ENCODE measurements around the gene ADPGK. TPM values are rescaled to one million over a fixed set of nuclear protein-coding genes. Genes with fewer than 3 reads are reported as not detected.

Gene ADPGK
- total RNA-seq, 1 experiment from 2014 or later, result 52.9 TPM

DNA sequence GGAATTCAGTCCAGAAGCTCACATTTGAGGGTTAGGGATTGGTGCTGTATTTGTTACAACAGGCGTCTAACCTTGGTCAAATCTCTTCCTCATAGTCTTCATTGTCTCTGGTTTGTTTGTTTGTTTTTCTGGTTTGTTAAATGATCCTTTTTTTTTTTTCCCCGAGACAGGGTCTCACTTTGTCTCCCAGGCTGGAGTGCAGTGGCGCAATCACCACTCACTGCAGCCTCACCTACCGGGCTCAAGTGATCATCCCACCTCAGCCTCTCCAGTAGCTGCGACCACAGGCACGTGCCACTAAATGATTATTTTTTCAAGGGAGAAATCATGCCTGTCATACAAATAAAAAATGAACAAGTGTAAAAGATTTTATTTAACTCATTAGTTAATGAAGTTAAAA, 14.3 kb upstream of the ADPGK start:
- H3K36me3 ChIP-seq (ENCODE audit: low read depth, low read length), result no peaks in the 10 kb centered on the region
- no peak overlapping the region for H2AFZ ChIP-seq (ENCODE audit: low read length)
- peaks cover 18% of the 10 kb centered on the region; the same call in 1 of the 2 replicates for H3K27me3 ChIP-seq (ENCODE audit: low read length)
- no peak overlapping the region for H3K4me2 ChIP-seq (ENCODE audit: low read length)
- H3K27ac ChIP-seq (ENCODE audit: low read length), result no peak overlapping the region
- BruUV-seq (replicated peaks), result no TSS peak
- CTCF ChIA-PET, result no interaction called here
- H3K4me3 ChIP-seq (ENCODE audit: low read length), result no peak overlapping the region
- H3K4me1 ChIP-seq (ENCODE audit: insufficient read depth, low read length), result 0 out of 2 replicates have a peak, but pooled peaks cover 3% of the 10 kb centered on the region
- H3K9me2 ChIP-seq (replicated peaks; ENCODE audit: low read length), result no peaks in the 10 kb centered on the region
- no peaks in the 10 kb centered on the region for H3K79me2 ChIP-seq (ENCODE audit: low read length)
- no peaks in the 10 kb centered on the region for H3F3A ChIP-seq (ENCODE audit: low read length, unreplicated experiment)
- H3K9ac ChIP-seq (ENCODE audit: low read length), result no peak overlapping the region
- H4K20me1 ChIP-seq (ENCODE audit: low read length), result no peaks in the 10 kb centered on the region
- ATAC-seq, result no peak
- no peaks in the 10 kb centered on the region for H3K9me3 ChIP-seq (ENCODE audit: low read length)
- POLR2A ChIA-PET (ENCODE audit: unreplicated experiment), result no interaction called here
- TF ChIP-seq EZH2 (IDR thresholded peaks at IDR 0.05; ENCODE audit: low read length, unreplicated experiment), result no peak
- TF ChIP-seq, protein P1, sequence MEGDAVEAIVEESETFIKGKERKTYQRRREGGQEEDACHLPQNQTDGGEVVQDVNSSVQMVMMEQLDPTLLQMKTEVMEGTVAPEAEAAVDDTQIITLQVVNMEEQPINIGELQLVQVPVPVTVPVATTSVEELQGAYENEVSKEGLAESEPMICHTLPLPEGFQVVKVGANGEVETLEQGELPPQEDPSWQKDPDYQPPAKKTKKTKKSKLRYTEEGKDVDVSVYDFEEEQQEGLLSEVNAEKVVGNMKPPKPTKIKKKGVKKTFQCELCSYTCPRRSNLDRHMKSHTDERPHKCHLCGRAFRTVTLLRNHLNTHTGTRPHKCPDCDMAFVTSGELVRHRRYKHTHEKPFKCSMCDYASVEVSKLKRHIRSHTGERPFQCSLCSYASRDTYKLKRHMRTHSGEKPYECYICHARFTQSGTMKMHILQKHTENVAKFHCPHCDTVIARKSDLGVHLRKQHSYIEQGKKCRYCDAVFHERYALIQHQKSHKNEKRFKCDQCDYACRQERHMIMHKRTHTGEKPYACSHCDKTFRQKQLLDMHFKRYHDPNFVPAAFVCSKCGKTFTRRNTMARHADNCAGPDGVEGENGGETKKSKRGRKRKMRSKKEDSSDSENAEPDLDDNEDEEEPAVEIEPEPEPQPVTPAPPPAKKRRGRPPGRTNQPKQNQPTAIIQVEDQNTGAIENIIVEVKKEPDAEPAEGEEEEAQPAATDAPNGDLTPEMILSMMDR (conservative IDR thresholded peaks at IDR 0.05; ENCODE audit: low read depth, low read length), result no peak
- no peak for TF ChIP-seq EZH2phosphoT487 (IDR thresholded peaks at IDR 0.05; ENCODE audit: borderline replicate concordance, low read length)
- intact Hi-C loops (cut with micrococcal nuclease), result loop anchor here (1.0 kb wide), 1 partner anchor 283 kb away; no protein-coding TSS in a partner anchor
- DNase-seq, result no peak

DNA sequence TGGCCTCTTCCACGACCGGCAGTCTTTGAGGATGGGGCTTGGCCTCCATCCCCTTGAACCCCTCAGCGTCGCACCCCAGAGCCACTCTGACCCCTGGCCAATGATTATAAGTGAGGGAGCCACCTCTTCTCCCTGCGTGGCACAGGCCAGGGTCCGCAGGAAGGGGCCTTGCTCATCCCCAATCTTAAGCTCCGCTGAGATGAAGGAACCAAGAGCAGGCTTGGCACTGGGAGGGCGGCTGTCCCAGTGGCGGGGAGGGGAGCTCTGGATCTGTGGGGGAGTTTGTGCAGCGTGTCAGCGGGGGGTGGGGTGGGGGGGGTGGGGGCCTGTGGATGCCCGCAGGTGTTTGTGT, 13.8 kb upstream of the ADPGK start:
- H3K36me3 ChIP-seq (ENCODE audit: low read depth, low read length), result no peaks in the 10 kb centered on the region
- no peaks in the 10 kb centered on the region for H3K9me3 ChIP-seq (ENCODE audit: low read length)
- ChIA-PET CTCF (no interaction called here), POLR2A (ENCODE audit: unreplicated experiment) (no interaction called here)
- no peak for TF ChIP-seq EZH2phosphoT487 (IDR thresholded peaks at IDR 0.05; ENCODE audit: borderline replicate concordance, low read length)
- TF ChIP-seq EZH2 (IDR thresholded peaks at IDR 0.05; ENCODE audit: low read length, unreplicated experiment), result no peak
- peak overlapping the region; percentile 83 for H3K4me2 ChIP-seq (ENCODE audit: low read length)
- no peak for DNase-seq
- no TSS peak for BruUV-seq (replicated peaks)
- H2AFZ ChIP-seq (ENCODE audit: low read length), result peak overlapping the region; percentile 86
- no peaks in the 10 kb centered on the region for H4K20me1 ChIP-seq (ENCODE audit: low read length)
- H3K27ac ChIP-seq (ENCODE audit: low read length), result no peak overlapping the region
- peak overlapping the region; percentile 67 for H3K4me3 ChIP-seq (ENCODE audit: low read length)
- no peaks in the 10 kb centered on the region for H3K79me2 ChIP-seq (ENCODE audit: low read length)
- intact Hi-C loops (cut with micrococcal nuclease), result loop anchor here (1.0 kb wide), 1 partner anchor 284 kb away; no protein-coding TSS in a partner anchor
- no peak for ATAC-seq
- peak overlapping the region; percentile 15; the same call in 1 of the 2 replicates for H3K9ac ChIP-seq (ENCODE audit: low read length)
- peaks cover 18% of the 10 kb centered on the region; the same call in 1 of the 2 replicates for H3K27me3 ChIP-seq (ENCODE audit: low read length)
- H3K4me1 ChIP-seq (ENCODE audit: insufficient read depth, low read length), result 0 out of 2 replicates have a peak, but pooled peaks cover 3% of the 10 kb centered on the region
- no peaks in the 10 kb centered on the region for H3K9me2 ChIP-seq (replicated peaks; ENCODE audit: low read length)
- H3F3A ChIP-seq (ENCODE audit: low read length, unreplicated experiment), result no peaks in the 10 kb centered on the region

DNA sequence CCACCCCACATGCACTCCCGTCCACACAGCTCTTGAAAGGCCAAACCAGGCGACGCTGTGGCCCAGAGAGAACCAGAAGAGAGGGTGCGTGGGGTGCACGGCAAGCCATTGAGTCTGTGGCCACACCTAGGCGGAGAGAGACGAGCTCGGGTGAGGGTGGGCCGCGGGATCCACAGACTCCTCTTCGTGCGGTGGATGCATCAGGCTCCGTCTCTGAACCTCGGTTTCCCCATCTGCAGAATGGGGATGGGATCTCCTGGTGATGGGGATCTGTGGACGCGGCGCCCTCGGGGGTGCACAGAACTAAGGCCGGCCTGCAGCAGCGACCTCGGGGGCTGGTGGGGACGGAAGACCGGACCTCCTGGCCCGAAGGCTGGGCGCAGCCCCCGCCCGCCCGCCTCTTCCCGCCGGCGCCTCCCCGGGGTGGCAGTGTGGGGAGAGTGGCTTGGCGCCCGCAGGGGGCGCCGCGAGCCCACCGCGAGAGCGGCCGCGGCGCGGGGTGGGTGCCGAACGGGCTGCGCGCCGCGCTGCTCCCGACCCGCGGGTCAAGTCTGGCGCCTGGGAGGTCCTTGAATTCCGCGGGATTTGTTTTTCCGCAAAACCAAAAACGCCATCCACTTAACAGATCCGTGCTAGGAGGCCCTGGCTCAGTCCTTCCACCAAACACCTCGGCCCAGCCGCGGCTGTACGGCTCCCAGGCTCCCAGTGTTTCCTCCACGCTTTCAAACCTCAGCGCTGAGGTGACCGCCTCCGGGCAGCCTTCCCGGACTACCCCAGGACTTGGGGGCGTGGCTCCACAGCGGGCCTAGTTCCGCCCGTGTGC, 13.2 kb upstream of the ADPGK start:
- H3F3A ChIP-seq (ENCODE audit: low read length, unreplicated experiment), result no peaks in the 10 kb centered on the region
- peak overlapping the region; percentile 86 for H2AFZ ChIP-seq (ENCODE audit: low read length)
- H3K9ac ChIP-seq (ENCODE audit: low read length), result peak overlapping the region; percentile 15; the same call in 1 of the 2 replicates
- no peak overlapping the region for H3K27ac ChIP-seq (ENCODE audit: low read length)
- no peaks in the 10 kb centered on the region for H3K9me3 ChIP-seq (ENCODE audit: low read length)
- peak; percentile 78 for ATAC-seq
- TF ChIP-seq, protein P1 (conservative IDR thresholded peaks at IDR 0.05; ENCODE audit: low read depth, low read length), result peak; percentile 52; the same call in 1 of the 2 replicates
- no peak for TF ChIP-seq EZH2phosphoT487 (IDR thresholded peaks at IDR 0.05; ENCODE audit: borderline replicate concordance, low read length)
- peaks cover 18% of the 10 kb centered on the region; the same call in 1 of the 2 replicates for H3K27me3 ChIP-seq (ENCODE audit: low read length)
- intact Hi-C loops (cut with micrococcal nuclease), result loop anchor here (1.0 kb wide), 1 partner anchor 285 kb away; no protein-coding TSS in a partner anchor
- no peaks in the 10 kb centered on the region for H3K9me2 ChIP-seq (replicated peaks; ENCODE audit: low read length)
- no peaks in the 10 kb centered on the region for H3K36me3 ChIP-seq (ENCODE audit: low read depth, low read length)
- H3K4me3 ChIP-seq (ENCODE audit: low read length), result peak overlapping the region; percentile 67
- H4K20me1 ChIP-seq (ENCODE audit: low read length), result no peaks in the 10 kb centered on the region
- peak overlapping the region; percentile 83 for H3K4me2 ChIP-seq (ENCODE audit: low read length)
- CTCF ChIA-PET, result no interaction called here
- no TSS peak for BruUV-seq (replicated peaks)
- POLR2A ChIA-PET (ENCODE audit: unreplicated experiment), result no interaction called here
- DNase-seq, result peak; percentile 19
- H3K79me2 ChIP-seq (ENCODE audit: low read length), result no peaks in the 10 kb centered on the region
- 0 out of 2 replicates have a peak, but pooled peaks cover 3% of the 10 kb centered on the region for H3K4me1 ChIP-seq (ENCODE audit: insufficient read depth, low read length)

All from PC-3 (cell line).